A673 (cell line): ENCODE measurements around the gene NDST3. TPM values are rescaled to one million over a fixed set of nuclear protein-coding genes. Genes with fewer than 3 reads are reported as not detected.

ENCODE experiments used
- BruUV-seq: library from RNA; stranded (reverse); fragments of 400-500 nt; replicated peaks from 2 replicates; lab custom pipeline; 2021; lab: Mats Ljungman, UMichigan
- CTCF ChIA-PET: fragments of 300-600 bp; sonication (Branson Sonifier 250); formaldehyde crosslinking; loops from one replicate; lab custom pipeline; 2022; ENCODE audit warnings: antibody characterized with exemption; lab: Charles Lee
- POLR2A ChIA-PET: fragments of 300-600 bp; sonication (Branson Sonifier 250); formaldehyde crosslinking; loops from one replicate; lab custom pipeline; 2022; ENCODE audit warnings: antibody characterized with exemption; ENCODE audit not compliant: low non-redundant PET; lab: Charles Lee
- DNase-seq: peaks from one replicate; pipeline ENCODE4 v3.0.0-alpha.2; 2015; ENCODE audit warnings: low spot score
- H3K27ac ChIP-seq: fragments of 200-600 bp; sonication (generic); 2 replicates; pipeline ENCODE4 v1.5.1; 2016; ENCODE audit warnings: mixed run types, low read depth, mild to moderate bottlenecking, mixed read lengths, antibody characterized with exemption, low read length; ENCODE audit not compliant: poor library complexity, severe bottlenecking
- H3K27me3 ChIP-seq: fragments of 200-600 bp; sonication (generic); replicated peaks from 2 replicates; pipeline ENCODE4 v1.6.1; 2017; ENCODE audit warnings: mixed run types, low read depth, mild to moderate bottlenecking, mixed read lengths, antibody characterized with exemption, low read length; ENCODE audit not compliant: insufficient read depth, poor library complexity
- H3K36me3 ChIP-seq: fragments of 200-600 bp; sonication (generic); 2 replicates; pipeline ENCODE4 v1.6.1; 2016; ENCODE audit warnings: mixed run types, mild to moderate bottlenecking, mixed read lengths, antibody characterized with exemption, low read length; ENCODE audit not compliant: insufficient read depth, poor library complexity, severe bottlenecking
- H3K4me1 ChIP-seq: fragments of 200-600 bp; sonication (generic); 2 replicates; pipeline ENCODE4 v1.6.1; 2017; ENCODE audit warnings: mixed run types, mild to moderate bottlenecking, mixed read lengths, antibody characterized with exemption, low read length; ENCODE audit not compliant: insufficient read depth, poor library complexity, severe bottlenecking
- H3K4me3 ChIP-seq: fragments of 200-600 bp; sonication (generic); 2 replicates; pipeline ENCODE4 v1.5.1; 2016; ENCODE audit warnings: low read depth, mixed run types, mild to moderate bottlenecking, mixed read lengths, low read length; ENCODE audit not compliant: poor library complexity, severe bottlenecking
- H3K9me3 ChIP-seq: fragments of 200-600 bp; sonication (generic); 2 replicates; pipeline ENCODE4 v1.6.1; 2016; ENCODE audit warnings: mixed run types, low read depth, mild to moderate bottlenecking, mixed read lengths, antibody characterized with exemption, low read length; ENCODE audit not compliant: poor library complexity, severe bottlenecking
- EZH2 ChIP-seq: fragments of 200-600 bp; sonication (generic); IDR thresholded peaks from 2 replicates; pipeline ENCODE4 v1.6.1; 2017; ENCODE audit warnings: borderline replicate concordance, low read depth, mild to moderate bottlenecking, mixed read lengths, antibody characterized with exemption, low read length; ENCODE audit not compliant: poor library complexity, severe bottlenecking
- intact Hi-C: fragments of 100-400 bp; cut with micrococcal nuclease; formaldehyde crosslinking; loops from one replicate; pipeline ENCODE4 v1.10.0; 2022; ENCODE audit not compliant: unreplicated experiment
- total RNA-seq: library from RNA; stranded (reverse); gene quantifications from 2 replicates; pipeline ENCODE4 v1.2.3, GENCODE V29; 2021
- TF ChIP-seq, protein P1 (sequence below): fragments of 300-800, 200-600 bp; sonication (generic); conservative IDR thresholded peaks from 2 replicates; pipeline ENCODE4 v1.5.1; 2017; ENCODE audit warnings: low read depth, mild to moderate bottlenecking, antibody characterized with exemption, low read length, moderate library complexity, mixed read lengths

The NDST3 gene
- total RNA-seq, 1 experiment from 2014 or later = 3.0 TPM

- DNase-seq = no peak
- Histone ChIP-seq H3K4me1 (peaks cover 1% of the 10 kb centered on the region), H3K27me3 (no peaks in the 10 kb centered on the region), H3K27ac (no peak overlapping the region), H3K4me3 (no peak overlapping the region), H3K36me3 (no peaks in the 10 kb centered on the region), H3K9me3 (no peaks in the 10 kb centered on the region)
- CTCF ChIA-PET = no interaction called here
- POLR2A ChIA-PET = no interaction called here
- TF ChIP-seq EZH2 = no peak
- TF ChIP-seq, protein P1, sequence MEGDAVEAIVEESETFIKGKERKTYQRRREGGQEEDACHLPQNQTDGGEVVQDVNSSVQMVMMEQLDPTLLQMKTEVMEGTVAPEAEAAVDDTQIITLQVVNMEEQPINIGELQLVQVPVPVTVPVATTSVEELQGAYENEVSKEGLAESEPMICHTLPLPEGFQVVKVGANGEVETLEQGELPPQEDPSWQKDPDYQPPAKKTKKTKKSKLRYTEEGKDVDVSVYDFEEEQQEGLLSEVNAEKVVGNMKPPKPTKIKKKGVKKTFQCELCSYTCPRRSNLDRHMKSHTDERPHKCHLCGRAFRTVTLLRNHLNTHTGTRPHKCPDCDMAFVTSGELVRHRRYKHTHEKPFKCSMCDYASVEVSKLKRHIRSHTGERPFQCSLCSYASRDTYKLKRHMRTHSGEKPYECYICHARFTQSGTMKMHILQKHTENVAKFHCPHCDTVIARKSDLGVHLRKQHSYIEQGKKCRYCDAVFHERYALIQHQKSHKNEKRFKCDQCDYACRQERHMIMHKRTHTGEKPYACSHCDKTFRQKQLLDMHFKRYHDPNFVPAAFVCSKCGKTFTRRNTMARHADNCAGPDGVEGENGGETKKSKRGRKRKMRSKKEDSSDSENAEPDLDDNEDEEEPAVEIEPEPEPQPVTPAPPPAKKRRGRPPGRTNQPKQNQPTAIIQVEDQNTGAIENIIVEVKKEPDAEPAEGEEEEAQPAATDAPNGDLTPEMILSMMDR = no peak
- intact Hi-C loops = loop anchor here (5.0 kb wide), 1 partner anchor 476 kb away; no protein-coding TSS in a partner anchor
- BruUV-seq = no TSS peak
Observed at GRCh38 chr4:118037955-118038354, 3.7 kb downstream of the NDST3 start.

DNA sequence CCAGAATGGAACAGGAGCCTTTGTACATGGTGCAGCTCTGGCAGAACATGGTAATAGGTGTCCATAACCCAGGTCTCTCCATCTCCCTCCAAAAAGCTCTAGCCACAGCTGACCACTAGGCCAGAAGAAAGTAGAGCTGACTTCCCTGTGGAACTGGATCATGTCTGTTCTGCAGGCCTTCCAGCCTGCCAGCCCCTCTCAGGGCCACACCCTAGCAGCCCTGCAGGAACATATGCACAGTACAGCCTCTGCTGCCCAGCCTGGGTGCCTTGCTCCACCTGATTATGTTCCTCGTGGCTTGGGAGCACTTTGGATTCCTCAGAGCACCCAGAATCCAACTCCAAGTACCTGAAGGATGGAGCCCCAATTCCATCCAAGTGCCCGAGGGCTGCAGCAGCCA lies 12.0 kb downstream of the NDST3 start:
- no peak for DNase-seq
- intact Hi-C loops = no loop called here
- Histone ChIP-seq H3K4me3 (no peak overlapping the region), H3K27me3 (no peaks in the 10 kb centered on the region), H3K27ac (no peak overlapping the region), H3K9me3 (peaks cover 7% of the 10 kb centered on the region), H3K4me1 (no peaks in the 10 kb centered on the region), H3K36me3 (no peaks in the 10 kb centered on the region)
- TF ChIP-seq EZH2 = no peak
- TF ChIP-seq, protein P1 = no peak
- CTCF ChIA-PET = no interaction called here
- POLR2A ChIA-PET = no interaction called here
- no TSS peak for BruUV-seq

- TF ChIP-seq EZH2 = no peak
- TF ChIP-seq, protein P1 = no peak
- no peak for DNase-seq
- no peak overlapping the region for H3K4me3 ChIP-seq
- H3K27me3 ChIP-seq = no peaks in the 10 kb centered on the region
- H3K27ac ChIP-seq = no peak overlapping the region
- H3K9me3 ChIP-seq = peaks cover 7% of the 10 kb centered on the region
- intact Hi-C loops = no loop called here
- CTCF ChIA-PET = no interaction called here
- BruUV-seq = no TSS peak
- H3K36me3 ChIP-seq = no peaks in the 10 kb centered on the region
- H3K4me1 ChIP-seq = no peaks in the 10 kb centered on the region
- POLR2A ChIA-PET = no interaction called here
Observed at GRCh38 chr4:118047043-118047442, 12.8 kb downstream of the NDST3 start.
